Measurements from ENCODE around the gene LATS2. TPM values are rescaled to one million over a fixed set of nuclear protein-coding genes. Genes with fewer than 3 reads are reported as not detected.
"Not testable (repeated sequence)": the region's sequence is repeated elsewhere in the genome, so short reads cannot be mapped to it uniquely, and the experiment has no call there.

LATS2 gene
- total and polyA plus RNA-seq, 9 donors = 12.5 to 41.9 (median 22.8) TPM

DNA sequence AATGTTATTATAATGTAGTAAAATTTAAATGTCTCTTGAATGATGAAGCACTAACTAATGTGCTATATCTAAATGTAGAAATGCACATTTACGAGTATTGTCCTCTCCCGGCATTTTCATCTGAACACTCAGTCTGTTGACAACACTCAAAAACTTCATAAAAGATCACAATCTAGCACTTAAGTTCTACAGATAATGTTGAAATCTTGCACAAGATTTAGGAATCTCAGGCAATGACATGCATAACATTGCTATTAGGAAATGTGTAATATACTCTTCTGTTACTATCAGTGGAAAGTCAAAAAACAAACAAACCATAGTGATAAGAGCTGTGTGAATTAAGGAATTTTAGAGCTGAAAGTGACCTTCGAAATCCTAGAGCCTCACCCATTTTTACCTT is 121.3 kb downstream of the LATS2 start:
- no peaks in the 10 kb centered on the region for H3K9me3 ChIP-seq
- WGBS, 3 donors = 73 to 80% (median 76%) methylated on average over 3 of the region's 3 CpGs
- no peaks in the 10 kb centered on the region for H3K4me1 ChIP-seq (ENCODE audit: insufficient read depth)
- H3K36me3 ChIP-seq = no peaks in the 10 kb centered on the region
- TF ChIP-seq, protein P1, sequence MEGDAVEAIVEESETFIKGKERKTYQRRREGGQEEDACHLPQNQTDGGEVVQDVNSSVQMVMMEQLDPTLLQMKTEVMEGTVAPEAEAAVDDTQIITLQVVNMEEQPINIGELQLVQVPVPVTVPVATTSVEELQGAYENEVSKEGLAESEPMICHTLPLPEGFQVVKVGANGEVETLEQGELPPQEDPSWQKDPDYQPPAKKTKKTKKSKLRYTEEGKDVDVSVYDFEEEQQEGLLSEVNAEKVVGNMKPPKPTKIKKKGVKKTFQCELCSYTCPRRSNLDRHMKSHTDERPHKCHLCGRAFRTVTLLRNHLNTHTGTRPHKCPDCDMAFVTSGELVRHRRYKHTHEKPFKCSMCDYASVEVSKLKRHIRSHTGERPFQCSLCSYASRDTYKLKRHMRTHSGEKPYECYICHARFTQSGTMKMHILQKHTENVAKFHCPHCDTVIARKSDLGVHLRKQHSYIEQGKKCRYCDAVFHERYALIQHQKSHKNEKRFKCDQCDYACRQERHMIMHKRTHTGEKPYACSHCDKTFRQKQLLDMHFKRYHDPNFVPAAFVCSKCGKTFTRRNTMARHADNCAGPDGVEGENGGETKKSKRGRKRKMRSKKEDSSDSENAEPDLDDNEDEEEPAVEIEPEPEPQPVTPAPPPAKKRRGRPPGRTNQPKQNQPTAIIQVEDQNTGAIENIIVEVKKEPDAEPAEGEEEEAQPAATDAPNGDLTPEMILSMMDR (IDR thresholded peaks at IDR 0.05) = no peak
- TF ChIP-seq POLR2A (IDR thresholded peaks at IDR 0.05) (no peak), EP300 (IDR thresholded peaks at IDR 0.05) (no peak)
- intact Hi-C loops (cut with DNase I) = loop anchor here (5.0 to 10.0 kb wide), 7 partner anchors 125 to 547 kb away; partner anchors contain the start of gene LATS2 (in 1 of the 4)
- no peak for DNase-seq
- no peak overlapping the region for H3K4me3 ChIP-seq
- H3K27me3 ChIP-seq = no peaks in the 10 kb centered on the region
- no peak overlapping the region for H3K27ac ChIP-seq

DNA sequence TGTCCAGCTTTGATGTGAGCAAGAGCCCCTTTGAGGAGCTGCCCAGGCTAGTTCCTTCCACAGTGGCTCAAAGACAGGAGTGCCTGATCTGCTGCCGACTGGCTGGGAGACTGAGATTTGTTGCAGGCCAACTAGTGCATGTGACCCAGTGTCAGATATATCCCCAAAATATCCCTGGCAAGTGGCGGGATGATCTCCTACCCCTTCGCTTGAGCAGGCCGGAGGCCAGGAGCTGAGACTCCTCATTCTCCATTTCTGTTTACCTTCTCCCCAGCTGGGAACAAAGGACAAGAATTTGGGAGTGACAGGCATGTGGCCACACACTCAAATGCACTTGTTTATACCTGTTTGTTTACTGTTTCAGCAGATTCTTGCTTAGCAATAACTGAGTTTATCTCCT is 121.7 kb downstream of the LATS2 start:
- intact Hi-C loops (cut with DNase I) = loop anchor here (5.0 to 10.0 kb wide), 7 partner anchors 125 to 548 kb away; partner anchors contain the start of gene LATS2 (in 1 of the 4)
- TF ChIP-seq, protein P1 (IDR thresholded peaks at IDR 0.05) = no peak
- no peak for TF ChIP-seq POLR2A (IDR thresholded peaks at IDR 0.05)
- no peak for TF ChIP-seq EP300 (IDR thresholded peaks at IDR 0.05)
- H3K9me3 ChIP-seq = no peaks in the 10 kb centered on the region
- DNase-seq = no peak
- H3K4me1 ChIP-seq (ENCODE audit: insufficient read depth) = no peaks in the 10 kb centered on the region
- no peak overlapping the region for H3K4me3 ChIP-seq
- no peak overlapping the region for H3K27ac ChIP-seq
- 54 to 57% (median 55%) methylated on average over 4 of the region's 4 CpGs for WGBS, 3 donors
- no peaks in the 10 kb centered on the region for H3K36me3 ChIP-seq
- H3K27me3 ChIP-seq = no peaks in the 10 kb centered on the region

- Histone ChIP-seq H3K36me3 (no peaks in the 10 kb centered on the region), H3K4me3 (no peak overlapping the region), H3K9me3 (no peaks in the 10 kb centered on the region), H3K27me3 (no peaks in the 10 kb centered on the region), H3K27ac (no peak overlapping the region), H3K4me1 (ENCODE audit: insufficient read depth) (no peaks in the 10 kb centered on the region)
- TF ChIP-seq, protein P1 (IDR thresholded peaks at IDR 0.05) = no peak
- no peak for TF ChIP-seq POLR2A (IDR thresholded peaks at IDR 0.05)
- no peak for TF ChIP-seq EP300 (IDR thresholded peaks at IDR 0.05)
- 63 to 73% (median 71%) methylated on average over 6 of the region's 6 CpGs for WGBS, 3 donors
- intact Hi-C loops (cut with DNase I) = no loop called here
- no peak for DNase-seq
Observed at GRCh38 chr13:20938302-20938701, 123.1 kb downstream of the LATS2 start.

GRCh38 chr13:20927596-20928257 is 133.7 kb downstream of the LATS2 start:
- WGBS, 3 donors = 55 to 65% (median 64%) methylated on average over 4 of the region's 4 CpGs
- H3K4me3 ChIP-seq = no peak overlapping the region
- H3K4me1 ChIP-seq (ENCODE audit: insufficient read depth) = no peaks in the 10 kb centered on the region
- intact Hi-C loops (cut with DNase I) = loop anchor here (5.0 to 10.0 kb wide), 6 partner anchors 213 to 743 kb away; no protein-coding TSS in a partner anchor
- DNase-seq = no peak
- H3K36me3 ChIP-seq = no peaks in the 10 kb centered on the region
- no peaks in the 10 kb centered on the region for H3K9me3 ChIP-seq
- H3K27me3 ChIP-seq = no peaks in the 10 kb centered on the region
- TF ChIP-seq EP300 (IDR thresholded peaks at IDR 0.05) (no peak), POLR2A (IDR thresholded peaks at IDR 0.05) (no peak)
- TF ChIP-seq, protein P1 (IDR thresholded peaks at IDR 0.05) = no peak
- H3K27ac ChIP-seq = no peak overlapping the region

DNA sequence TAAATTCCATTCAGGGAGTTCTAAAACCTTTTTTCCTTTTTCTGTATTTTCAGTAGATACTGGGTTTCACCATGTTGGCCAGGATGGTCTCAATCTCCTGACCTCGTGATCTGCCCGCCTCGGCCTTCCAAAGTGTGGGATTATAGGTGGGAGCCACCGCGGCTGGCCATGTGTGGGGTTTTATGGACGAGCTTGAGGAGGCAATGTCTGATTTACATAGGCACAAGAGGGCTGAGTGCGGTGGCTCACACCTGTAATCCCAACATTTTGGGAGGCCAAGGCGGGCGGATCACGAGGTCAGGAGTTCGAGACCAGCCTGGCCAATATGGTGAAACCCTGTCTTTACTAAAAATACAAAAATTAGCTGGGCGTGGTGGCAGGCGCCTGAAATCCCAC is 136.0 kb downstream of the LATS2 start:
- H3K4me3 ChIP-seq; H3K27me3 ChIP-seq; DNase-seq; H3K36me3 ChIP-seq; H3K27ac ChIP-seq; H3K9me3 ChIP-seq; H3K4me1 ChIP-seq (ENCODE audit: insufficient read depth): not testable (repeated sequence)
- 66 to 80% (median 70%) methylated on average over 13 of the region's 13 CpGs for WGBS, 3 donors
- intact Hi-C loops (cut with DNase I) = loop anchor here (5.0 to 10.0 kb wide), 6 partner anchors 211 to 741 kb away; no protein-coding TSS in a partner anchor

All from ovary (tissue), 9 donors.